Activated naive CD8-positive, alpha-beta T cell treated with anti-CD3 and anti-CD28 coated beads for 36 hours (primary cell): ENCODE data around the gene SLC51B. TPM values are rescaled to one million over a fixed set of nuclear protein-coding genes. Genes with fewer than 3 reads are reported as not detected.
A peak's percentile ranks its signal among the peaks of the same experiment; 100 is the strongest.

Experiments
- DNase-seq: peaks from one replicate; pipeline ENCODE4 v3.0.0; 2021
- H3K27ac Mint-ChIP-seq: one replicate; pipeline ENCODE4 v1.8.0; 2022; ENCODE audit warnings: mild to moderate bottlenecking, moderate library complexity, mixed read lengths
- H3K27me3 Mint-ChIP-seq: one replicate; pipeline ENCODE4 v1.8.0; 2022; ENCODE audit warnings: mild to moderate bottlenecking, mixed read lengths
- H3K36me3 Mint-ChIP-seq: one replicate; pipeline ENCODE4 v1.8.0; 2021; ENCODE audit warnings: mild to moderate bottlenecking, mixed read lengths
- H3K4me1 Mint-ChIP-seq: one replicate; pipeline ENCODE4 v1.8.0; 2021; ENCODE audit warnings: mixed read lengths
- H3K4me3 Mint-ChIP-seq: one replicate; pipeline ENCODE4 v1.8.0; 2022; ENCODE audit warnings: mild to moderate bottlenecking, moderate library complexity, mixed read lengths
- H3K9me3 Mint-ChIP-seq: one replicate; pipeline ENCODE4 v1.8.0; 2022; ENCODE audit warnings: mixed read lengths
- total RNA-seq, 2 experiments: library from RNA; stranded (reverse); gene quantifications; one replicate each; pipeline ENCODE4 v1.2.3, GENCODE V29; 2021

The SLC51B gene
- total RNA-seq, 2 experiments from 2014 or later = not detected

- H3K27ac Mint-ChIP-seq = no peak overlapping the region
- no peaks in the 10 kb centered on the region for H3K9me3 Mint-ChIP-seq
- DNase-seq = no peak
- H3K27me3 Mint-ChIP-seq = peaks cover 44% of the 10 kb centered on the region
- no peaks in the 10 kb centered on the region for H3K36me3 Mint-ChIP-seq
- H3K4me1 Mint-ChIP-seq = peaks cover 19% of the 10 kb centered on the region
- no peak overlapping the region for H3K4me3 Mint-ChIP-seq
Observed at GRCh38 chr15:65081270-65081669, 36.1 kb downstream of the SLC51B start.

DNA sequence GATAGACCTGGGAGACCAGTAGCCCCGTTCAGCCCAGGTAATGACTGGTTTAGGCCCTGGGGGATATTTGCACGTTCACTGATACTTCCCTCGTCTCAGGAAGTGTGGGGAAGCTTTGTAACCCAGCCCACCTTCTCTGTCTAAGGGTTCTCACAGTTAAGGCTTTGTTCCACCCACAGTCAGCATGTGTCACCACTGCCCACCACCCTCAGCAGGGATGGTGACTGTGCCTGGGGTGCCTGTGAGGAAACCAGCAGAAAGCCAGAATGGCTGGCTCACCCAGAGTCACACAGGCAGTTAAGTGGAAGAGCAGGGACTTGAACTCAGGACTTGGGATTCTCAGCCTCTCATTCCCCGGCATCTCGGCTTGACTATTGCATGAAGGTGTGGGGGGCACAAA lies 36.6 kb downstream of the SLC51B start:
- Mint-ChIP-seq H3K27me3 (peaks cover 40% of the 10 kb centered on the region), H3K9me3 (no peaks in the 10 kb centered on the region), H3K36me3 (no peaks in the 10 kb centered on the region), H3K4me3 (no peak overlapping the region), H3K4me1 (peaks cover 19% of the 10 kb centered on the region), H3K27ac (no peak overlapping the region)
- DNase-seq = peak; percentile 37

DNA sequence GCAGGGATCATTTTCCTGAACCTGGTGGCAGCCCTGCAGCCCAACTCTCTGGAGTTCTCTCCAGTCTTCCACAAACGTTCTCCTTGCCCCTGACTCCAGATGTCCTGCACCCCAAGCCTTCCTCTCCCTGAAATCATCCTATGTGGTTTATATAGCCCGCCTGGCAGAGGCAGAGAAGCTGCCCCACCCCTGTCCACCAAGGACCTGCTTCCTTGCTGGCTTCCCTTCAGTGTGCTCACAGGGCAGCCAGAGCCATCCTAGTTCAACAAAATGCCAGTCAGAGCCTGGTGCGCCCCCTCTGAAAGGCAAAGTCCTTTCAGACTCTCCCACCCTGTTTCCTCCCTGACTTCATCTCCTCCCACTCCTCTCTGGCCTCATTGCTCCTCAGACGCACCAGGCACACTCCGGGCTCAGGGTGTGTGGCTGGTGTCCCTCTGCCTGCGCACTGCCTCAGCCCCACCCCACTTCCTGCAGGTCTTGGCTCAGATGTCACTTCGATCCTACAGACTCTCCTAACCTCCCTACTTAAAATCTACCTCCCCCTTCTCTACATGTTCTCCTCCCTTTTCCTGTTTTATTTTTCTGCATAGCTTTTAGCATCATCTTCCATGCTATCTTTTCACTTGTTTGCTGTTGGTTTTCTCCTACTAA lies 37.2 kb downstream of the SLC51B start:
- Mint-ChIP-seq H3K9me3 (no peaks in the 10 kb centered on the region), H3K27ac (no peak overlapping the region), H3K4me3 (no peak overlapping the region), H3K4me1 (peaks cover 19% of the 10 kb centered on the region), H3K27me3 (peaks cover 40% of the 10 kb centered on the region), H3K36me3 (no peaks in the 10 kb centered on the region)
- peak; percentile 32 for DNase-seq

DNA sequence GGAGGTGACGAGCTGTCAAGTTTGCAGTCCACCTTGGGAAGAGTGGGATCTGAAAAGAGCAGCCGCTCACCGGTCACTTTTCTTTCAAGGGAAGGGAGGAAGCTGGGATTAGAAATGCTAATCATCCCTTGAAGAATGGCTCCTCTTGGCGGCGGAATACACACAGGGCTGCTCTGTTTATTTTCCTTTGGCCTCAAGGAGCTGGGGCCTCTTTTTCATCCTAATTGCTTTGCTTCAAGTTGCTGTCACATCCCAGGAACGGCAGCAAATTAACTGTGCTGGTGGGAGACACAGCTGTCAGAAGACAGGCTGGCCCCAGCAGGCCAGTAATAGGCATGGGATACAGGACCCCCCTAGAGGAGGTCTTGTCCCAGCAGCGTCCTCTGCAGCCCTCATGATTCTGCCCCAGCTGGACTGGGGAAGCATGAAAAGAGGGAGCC lies 38.1 kb downstream of the SLC51B start:
- Mint-ChIP-seq H3K4me3 (no peak overlapping the region), H3K36me3 (no peaks in the 10 kb centered on the region), H3K4me1 (peaks cover 14% of the 10 kb centered on the region), H3K27ac (no peak overlapping the region), H3K27me3 (peaks cover 32% of the 10 kb centered on the region), H3K9me3 (no peaks in the 10 kb centered on the region)
- DNase-seq = no peak

- no peaks in the 10 kb centered on the region for H3K36me3 Mint-ChIP-seq
- H3K27ac Mint-ChIP-seq = no peak overlapping the region
Observed at GRCh38 chr15:65084500-65085206, 39.5 kb downstream of the SLC51B start.

GRCh38 chr15:65085207-65085753 lies 40.1 kb downstream of the SLC51B start:
- no peak overlapping the region for H3K27ac Mint-ChIP-seq
- H3K4me1 Mint-ChIP-seq = peaks cover 14% of the 10 kb centered on the region
- DNase-seq = no peak
- peaks cover 21% of the 10 kb centered on the region for H3K27me3 Mint-ChIP-seq
- no peak overlapping the region for H3K4me3 Mint-ChIP-seq
- no peaks in the 10 kb centered on the region for H3K9me3 Mint-ChIP-seq
- H3K36me3 Mint-ChIP-seq = no peaks in the 10 kb centered on the region

More at GRCh38 chr15:65084500-65085206, 39.5 kb downstream of the SLC51B start:
- H3K4me1 Mint-ChIP-seq = peaks cover 14% of the 10 kb centered on the region
- no peak overlapping the region for H3K4me3 Mint-ChIP-seq
- H3K9me3 Mint-ChIP-seq = no peaks in the 10 kb centered on the region
- H3K27me3 Mint-ChIP-seq = peaks cover 21% of the 10 kb centered on the region
- no peak for DNase-seq

- H3K27me3 Mint-ChIP-seq = peaks cover 17% of the 10 kb centered on the region
- H3K9me3 Mint-ChIP-seq = no peaks in the 10 kb centered on the region
- no peak overlapping the region for H3K4me3 Mint-ChIP-seq
- H3K36me3 Mint-ChIP-seq = no peaks in the 10 kb centered on the region
- DNase-seq = no peak
- H3K4me1 Mint-ChIP-seq = peaks cover 14% of the 10 kb centered on the region
- no peak overlapping the region for H3K27ac Mint-ChIP-seq
Observed at GRCh38 chr15:65085990-65086679, 40.9 kb downstream of the SLC51B start.

GRCh38 chr15:65086680-65087111 lies 41.5 kb downstream of the SLC51B start:
- DNase-seq = no peak
- no peak overlapping the region for H3K4me3 Mint-ChIP-seq
- peaks cover 14% of the 10 kb centered on the region for H3K27me3 Mint-ChIP-seq
- no peaks in the 10 kb centered on the region for H3K36me3 Mint-ChIP-seq
- no peak overlapping the region for H3K27ac Mint-ChIP-seq
- H3K9me3 Mint-ChIP-seq = no peaks in the 10 kb centered on the region
- peaks cover 11% of the 10 kb centered on the region for H3K4me1 Mint-ChIP-seq

DNA sequence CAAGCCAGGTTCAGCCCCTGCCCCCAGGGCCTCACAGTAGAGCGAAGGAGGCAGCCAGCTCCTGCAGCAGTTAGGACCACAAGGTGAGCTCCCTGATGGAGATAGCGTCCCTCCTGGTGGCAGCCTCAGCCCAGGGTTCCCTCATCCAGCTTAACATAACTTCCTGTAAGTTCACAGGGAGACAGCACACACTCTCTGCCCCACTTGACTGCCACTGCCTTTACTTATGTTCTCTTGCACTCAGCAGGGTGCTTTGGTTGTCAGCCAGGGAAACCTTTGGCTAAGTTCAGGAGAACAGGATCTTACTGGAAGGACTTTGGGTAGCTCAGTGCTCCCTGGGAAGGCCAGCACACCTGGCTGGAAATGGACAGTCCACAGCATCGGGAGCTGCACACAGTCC lies 42.2 kb downstream of the SLC51B start:
- H3K4me3 Mint-ChIP-seq = no peak overlapping the region
- peaks cover 6% of the 10 kb centered on the region for H3K4me1 Mint-ChIP-seq
- H3K27ac Mint-ChIP-seq = no peak overlapping the region
- DNase-seq = no peak
- H3K27me3 Mint-ChIP-seq = peaks cover 11% of the 10 kb centered on the region
- H3K9me3 Mint-ChIP-seq = no peaks in the 10 kb centered on the region
- H3K36me3 Mint-ChIP-seq = no peaks in the 10 kb centered on the region

- Mint-ChIP-seq H3K4me3 (no peak overlapping the region), H3K9me3 (no peaks in the 10 kb centered on the region), H3K27ac (no peak overlapping the region), H3K4me1 (no peaks in the 10 kb centered on the region), H3K27me3 (peaks cover 5% of the 10 kb centered on the region), H3K36me3 (no peaks in the 10 kb centered on the region)
- DNase-seq = no peak
Observed at GRCh38 chr15:65087873-65088642, 42.9 kb downstream of the SLC51B start.

- Mint-ChIP-seq H3K27me3 (peaks cover 4% of the 10 kb centered on the region), H3K36me3 (no peaks in the 10 kb centered on the region), H3K27ac (no peak overlapping the region), H3K4me3 (no peak overlapping the region), H3K9me3 (no peaks in the 10 kb centered on the region), H3K4me1 (no peaks in the 10 kb centered on the region)
- no peak for DNase-seq
Observed at GRCh38 chr15:65088643-65089021, 43.4 kb downstream of the SLC51B start.

- no peaks in the 10 kb centered on the region for H3K27me3 Mint-ChIP-seq
- no peaks in the 10 kb centered on the region for H3K4me1 Mint-ChIP-seq
- DNase-seq = no peak
- no peak overlapping the region for H3K27ac Mint-ChIP-seq
- H3K4me3 Mint-ChIP-seq = no peak overlapping the region
- H3K36me3 Mint-ChIP-seq = no peaks in the 10 kb centered on the region
- H3K9me3 Mint-ChIP-seq = no peaks in the 10 kb centered on the region
Observed at GRCh38 chr15:65089206-65089824, 44.1 kb downstream of the SLC51B start.

- H3K27me3 Mint-ChIP-seq = no peaks in the 10 kb centered on the region
- H3K4me3 Mint-ChIP-seq = no peak overlapping the region
- no peak for DNase-seq
- H3K36me3 Mint-ChIP-seq = no peaks in the 10 kb centered on the region
- H3K4me1 Mint-ChIP-seq = no peaks in the 10 kb centered on the region
- H3K27ac Mint-ChIP-seq = no peak overlapping the region
- no peaks in the 10 kb centered on the region for H3K9me3 Mint-ChIP-seq
Observed at GRCh38 chr15:65091946-65092770, 47.0 kb downstream of the SLC51B start.
